Measurements from ENCODE around the gene PRRX2. TPM values are rescaled to one million over a fixed set of nuclear protein-coding genes. Genes with fewer than 3 reads are reported as not detected.
A peak's percentile ranks its signal among the peaks of the same experiment; 100 is the strongest.

Gene PRRX2
- total and polyA plus RNA-seq, 2 experiments from 2014 or later = 141 to 169 TPM

DNA sequence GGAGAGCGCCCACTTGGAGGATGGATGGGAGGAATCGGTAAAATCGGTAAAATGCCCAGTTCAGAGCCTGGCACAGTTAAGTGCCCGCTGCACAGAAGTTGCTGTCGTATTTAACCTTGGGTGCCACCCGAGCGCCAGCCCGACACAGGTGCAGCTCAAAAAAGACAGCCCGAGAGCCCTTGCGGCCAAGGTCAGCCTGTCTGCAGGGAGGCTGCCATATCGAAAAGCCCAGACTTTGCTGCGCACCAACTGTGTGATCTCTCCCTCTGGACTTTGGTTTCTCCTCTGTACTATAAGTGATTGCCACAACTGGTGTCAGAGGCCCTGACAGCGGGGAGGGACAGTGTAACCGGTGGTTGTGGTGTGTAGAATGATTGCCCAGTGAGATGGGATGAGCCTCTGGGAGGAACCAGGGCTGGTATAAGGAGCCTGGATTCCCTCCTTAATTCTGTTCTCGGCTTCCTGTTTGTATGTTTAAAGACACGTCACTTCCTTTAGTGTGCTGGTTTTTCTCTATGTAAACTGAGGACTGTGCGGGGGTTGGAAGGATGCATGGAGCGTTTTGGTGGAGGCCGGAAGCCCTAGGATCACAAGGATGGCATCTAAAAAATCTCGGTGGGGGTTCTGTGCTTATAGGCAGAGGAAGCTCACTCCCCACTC lies 38.7 kb upstream of the PRRX2 start:
- in situ Hi-C loops (cut with MboI) = no loop called here
- WGBS, 2 experiments (ENCODE audit: low coverage in 1 of 2, low lambda C conversion rate in 2 of 2, missing lambda C conversion rate in 2 of 2) = 1% methylated on average over 20 of the region's 20 CpGs
- Histone ChIP-seq H3K27ac (peak overlapping the region; percentile 96), H3K4me3 (peak overlapping the region; percentile 85), H3K4me1 (ENCODE audit: insufficient read depth) (peaks cover 44% of the 10 kb centered on the region), H3K27me3 (replicated peaks; ENCODE audit: insufficient read depth) (no peaks in the 10 kb centered on the region), H3K9ac (peak overlapping the region; percentile 94), H4K20me1 (ENCODE audit: insufficient read depth) (0 out of 2 replicates have a peak, but pooled peaks cover 1% of the 10 kb centered on the region), H3F3A (ENCODE audit: insufficient read depth) (peaks cover 40% of the 10 kb centered on the region), H2AFZ (peak overlapping the region; percentile 41; the same call in 1 of the 2 replicates), H3K9me2 (ENCODE audit: insufficient read depth) (no peaks in the 10 kb centered on the region), H3K9me3 (ENCODE audit: low read depth) (no peaks in the 10 kb centered on the region), H3K4me2 (ENCODE audit: unreplicated experiment) (peak overlapping the region; percentile 98), H3K79me2 (ENCODE audit: insufficient read depth) (peaks cover 62% of the 10 kb centered on the region), H3K36me3 (ENCODE audit: low read depth) (no peaks in the 10 kb centered on the region)
- DNase-seq = peak; percentile 80
- TF ChIP-seq EZH2 (IDR thresholded peaks at IDR 0.05; ENCODE audit: insufficient read depth, poor library complexity, severe bottlenecking) (no peak), EZH2phosphoT487 (IDR thresholded peaks at IDR 0.05; ENCODE audit: insufficient read depth, low read depth) (no peak)

DNA sequence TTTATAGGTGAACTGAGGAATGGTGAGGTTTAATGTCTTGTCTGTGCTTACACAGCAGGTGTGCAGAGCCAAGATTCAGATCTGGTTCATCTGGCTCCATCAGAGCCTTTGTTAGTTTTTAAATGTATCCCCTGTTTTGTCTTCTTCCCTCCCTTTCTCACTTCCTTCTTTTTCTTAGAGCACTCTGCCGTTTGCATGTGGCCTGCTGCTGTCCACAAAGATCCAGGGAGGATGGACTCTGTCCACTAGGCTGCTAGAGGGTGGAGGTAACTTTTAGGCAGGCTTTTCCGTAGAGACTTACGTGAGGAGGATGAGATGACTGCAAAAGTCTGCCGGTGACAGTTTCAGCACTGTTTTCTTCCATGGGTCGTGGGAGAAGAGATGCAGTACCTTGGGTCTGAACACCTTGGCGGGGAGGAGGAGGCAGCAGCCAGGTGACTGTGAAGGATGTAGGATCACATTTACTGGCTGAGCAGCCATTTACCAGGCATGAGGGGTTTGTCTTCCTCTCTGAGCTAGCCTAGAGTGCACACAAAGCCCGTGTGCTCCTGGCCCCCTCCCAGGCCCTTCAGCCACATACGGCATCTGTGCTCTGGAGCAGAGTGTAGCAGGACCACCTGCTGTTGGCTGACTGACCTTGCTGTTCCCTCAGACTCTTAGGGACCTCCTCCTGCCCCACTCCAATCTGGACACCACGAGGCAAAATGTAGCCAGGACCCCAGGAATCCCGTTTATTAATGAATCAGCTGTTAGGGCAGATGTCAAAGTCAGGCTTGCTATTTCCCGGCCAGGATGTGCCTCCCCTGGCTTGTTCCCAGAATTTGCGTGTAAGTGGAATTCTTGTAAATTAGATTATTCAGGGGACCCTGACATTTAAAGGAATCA lies 37.6 kb upstream of the PRRX2 start:
- H3K9ac ChIP-seq = peak overlapping the region; percentile 94
- H2AFZ ChIP-seq = no peak overlapping the region
- H4K20me1 ChIP-seq (ENCODE audit: insufficient read depth) = peaks cover 7% of the 10 kb centered on the region; the same call in 1 of the 2 replicates
- in situ Hi-C loops (cut with MboI) = no loop called here
- H3K79me2 ChIP-seq (ENCODE audit: insufficient read depth) = peaks cover 73% of the 10 kb centered on the region
- H3K27me3 ChIP-seq (replicated peaks; ENCODE audit: insufficient read depth) = no peaks in the 10 kb centered on the region
- H3K4me1 ChIP-seq (ENCODE audit: insufficient read depth) = peaks cover 54% of the 10 kb centered on the region
- H3F3A ChIP-seq (ENCODE audit: insufficient read depth) = peaks cover 40% of the 10 kb centered on the region
- TF ChIP-seq EZH2phosphoT487 (IDR thresholded peaks at IDR 0.05; ENCODE audit: insufficient read depth, low read depth) (no peak), EZH2 (IDR thresholded peaks at IDR 0.05; ENCODE audit: insufficient read depth, poor library complexity, severe bottlenecking) (no peak)
- WGBS, 2 experiments (ENCODE audit: low coverage in 1 of 2, low lambda C conversion rate in 2 of 2, missing lambda C conversion rate in 2 of 2) = 27 to 30% methylated on average over 12 of the region's 12 CpGs
- DNase-seq = peak; percentile 52
- H3K4me3 ChIP-seq = peak overlapping the region; percentile 85
- peak overlapping the region; percentile 98 for H3K4me2 ChIP-seq (ENCODE audit: unreplicated experiment)
- H3K27ac ChIP-seq = peak overlapping the region; percentile 96
- no peaks in the 10 kb centered on the region for H3K9me3 ChIP-seq (ENCODE audit: low read depth)
- 0 out of 2 replicates have a peak, but pooled peaks cover 3% of the 10 kb centered on the region for H3K36me3 ChIP-seq (ENCODE audit: low read depth)
- no peaks in the 10 kb centered on the region for H3K9me2 ChIP-seq (ENCODE audit: insufficient read depth)

DNA sequence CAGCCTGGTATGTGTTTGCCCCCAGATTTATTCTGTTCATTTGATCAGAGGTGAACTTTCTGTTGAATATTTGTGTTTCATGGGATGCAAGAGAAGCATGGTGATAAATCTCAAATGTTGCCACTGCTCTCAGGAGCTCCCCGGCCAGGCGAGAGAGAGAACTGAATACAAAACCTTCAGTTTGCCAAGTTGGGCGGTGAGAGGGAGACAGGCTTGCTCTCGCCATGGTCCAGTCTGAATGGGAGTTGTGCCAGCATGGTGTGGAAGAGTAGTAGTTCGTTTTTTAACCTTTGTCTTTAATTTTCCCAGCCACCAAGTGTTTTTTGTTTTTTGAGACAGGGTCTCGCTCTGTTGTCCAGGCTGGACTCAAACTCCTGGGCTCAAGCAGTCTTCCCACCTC lies 36.7 kb upstream of the PRRX2 start:
- Histone ChIP-seq H3K36me3 (ENCODE audit: low read depth) (peaks cover 5% of the 10 kb centered on the region; the same call in 1 of the 2 replicates), H3K4me3 (peak overlapping the region; percentile 85), H3K9me2 (ENCODE audit: insufficient read depth) (no peaks in the 10 kb centered on the region), H3K4me1 (ENCODE audit: insufficient read depth) (peaks cover 55% of the 10 kb centered on the region), H3K79me2 (ENCODE audit: insufficient read depth) (peaks cover 82% of the 10 kb centered on the region), H3K27me3 (replicated peaks; ENCODE audit: insufficient read depth) (no peaks in the 10 kb centered on the region), H3K9me3 (ENCODE audit: low read depth) (no peaks in the 10 kb centered on the region), H3K9ac (peak overlapping the region; percentile 94; the same call in 1 of the 2 replicates), H3F3A (ENCODE audit: insufficient read depth) (peaks cover 40% of the 10 kb centered on the region), H3K27ac (peak overlapping the region; percentile 96), H4K20me1 (ENCODE audit: insufficient read depth) (peaks cover 7% of the 10 kb centered on the region; the same call in 1 of the 2 replicates), H2AFZ (no peak overlapping the region), H3K4me2 (ENCODE audit: unreplicated experiment) (peak overlapping the region; percentile 98)
- DNase-seq = peak; percentile 38
- 75 to 76% methylated on average over 6 of the region's 6 CpGs for WGBS, 2 experiments (ENCODE audit: low coverage in 1 of 2, low lambda C conversion rate in 2 of 2, missing lambda C conversion rate in 2 of 2)
- in situ Hi-C loops (cut with MboI) = no loop called here
- TF ChIP-seq EZH2 (IDR thresholded peaks at IDR 0.05; ENCODE audit: insufficient read depth, poor library complexity, severe bottlenecking) = no peak
- TF ChIP-seq EZH2phosphoT487 (IDR thresholded peaks at IDR 0.05; ENCODE audit: insufficient read depth, low read depth) = no peak

DNA sequence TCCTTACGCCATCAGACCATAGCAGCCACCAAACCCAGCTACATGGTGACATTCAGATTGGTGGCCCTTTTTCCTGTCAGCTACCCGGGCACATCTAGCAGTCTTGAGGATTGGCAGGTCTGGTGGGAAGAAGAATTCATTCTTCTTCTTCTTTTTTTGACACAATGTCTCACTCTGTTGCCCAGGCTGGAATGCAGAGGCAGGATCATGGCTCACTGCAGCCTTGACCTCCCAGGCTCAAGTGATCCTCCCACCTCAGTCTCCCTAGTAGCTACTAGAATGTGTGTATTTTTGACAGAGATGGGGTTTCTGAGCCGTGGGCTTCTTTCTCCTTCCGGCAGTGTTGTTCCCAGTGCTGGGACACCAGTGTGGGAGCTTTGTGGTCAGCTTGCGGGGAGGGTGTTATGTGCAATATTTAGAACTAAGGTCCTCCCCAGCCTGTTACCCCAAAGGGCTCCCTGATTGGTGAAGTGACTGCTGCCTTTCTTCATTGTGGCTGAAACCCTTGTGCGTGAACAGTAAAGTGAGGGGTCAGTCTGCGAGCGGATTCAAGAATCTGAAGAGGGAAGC lies 36.1 kb upstream of the PRRX2 start:
- Histone ChIP-seq H3K4me2 (ENCODE audit: unreplicated experiment) (no peak overlapping the region), H3K36me3 (ENCODE audit: low read depth) (peaks cover 5% of the 10 kb centered on the region; the same call in 1 of the 2 replicates), H3F3A (ENCODE audit: insufficient read depth) (peaks cover 36% of the 10 kb centered on the region), H2AFZ (no peak overlapping the region), H3K27me3 (replicated peaks; ENCODE audit: insufficient read depth) (no peaks in the 10 kb centered on the region), H4K20me1 (ENCODE audit: insufficient read depth) (peaks cover 7% of the 10 kb centered on the region; the same call in 1 of the 2 replicates), H3K79me2 (ENCODE audit: insufficient read depth) (peaks cover 88% of the 10 kb centered on the region), H3K9me3 (ENCODE audit: low read depth) (no peaks in the 10 kb centered on the region), H3K27ac (no peak overlapping the region), H3K4me3 (no peak overlapping the region), H3K9me2 (ENCODE audit: insufficient read depth) (no peaks in the 10 kb centered on the region), H3K9ac (no peak overlapping the region), H3K4me1 (ENCODE audit: insufficient read depth) (peaks cover 50% of the 10 kb centered on the region)
- in situ Hi-C loops (cut with MboI) = no loop called here
- DNase-seq = no peak
- WGBS, 2 experiments (ENCODE audit: low coverage in 1 of 2, low lambda C conversion rate in 2 of 2, missing lambda C conversion rate in 2 of 2) = 85 to 87% methylated on average over 8 of the region's 8 CpGs
- no peak for TF ChIP-seq EZH2 (IDR thresholded peaks at IDR 0.05; ENCODE audit: insufficient read depth, poor library complexity, severe bottlenecking)
- TF ChIP-seq EZH2phosphoT487 (IDR thresholded peaks at IDR 0.05; ENCODE audit: insufficient read depth, low read depth) = no peak
